ENCODE results near the gene GATA2. TPM values are rescaled to one million over a fixed set of nuclear protein-coding genes. Genes with fewer than 3 reads are reported as not detected.

GATA2 gene
- total RNA-seq, 1 experiment from 2014 or later: 74.6 TPM

DNA sequence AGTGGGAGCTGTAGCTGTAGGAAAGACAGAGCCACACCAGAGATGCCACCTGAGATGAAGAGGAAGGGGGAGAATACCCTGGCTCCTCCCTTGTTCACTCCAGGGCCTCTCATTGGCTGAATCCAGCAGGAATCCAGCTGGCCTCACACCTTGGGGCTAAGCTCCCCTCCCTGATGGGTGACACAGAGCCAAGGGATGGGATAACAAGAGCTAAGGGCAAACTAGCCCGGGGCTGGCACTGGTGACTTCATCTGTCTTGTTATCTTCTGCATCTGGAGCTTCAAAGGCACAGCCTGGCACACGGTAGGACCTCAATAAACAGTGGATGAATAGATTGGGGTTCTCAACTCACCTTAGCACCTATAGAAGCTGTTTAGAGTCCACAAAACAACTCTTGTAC lies 13.8 kb upstream of the GATA2 start:
- no peak overlapping the region for H3K27ac ChIP-seq (ENCODE audit: low read length)
- BruUV-seq (replicated peaks): no TSS peak
- ATAC-seq: no peak
- H3K4me3 ChIP-seq (ENCODE audit: low read depth in 2 of 2, low read length in 2 of 2): no peak overlapping the region
- H3K4me1 ChIP-seq (ENCODE audit: control insufficient read depth, insufficient read depth, low read length): no peaks in the 10 kb centered on the region
- intact Hi-C loops (cut with micrococcal nuclease; ENCODE audit: unreplicated experiment): no loop called here
- no peaks in the 10 kb centered on the region for H3K36me3 ChIP-seq (ENCODE audit: control insufficient read depth, insufficient read depth, low read length)
- TF ChIP-seq, protein P1, sequence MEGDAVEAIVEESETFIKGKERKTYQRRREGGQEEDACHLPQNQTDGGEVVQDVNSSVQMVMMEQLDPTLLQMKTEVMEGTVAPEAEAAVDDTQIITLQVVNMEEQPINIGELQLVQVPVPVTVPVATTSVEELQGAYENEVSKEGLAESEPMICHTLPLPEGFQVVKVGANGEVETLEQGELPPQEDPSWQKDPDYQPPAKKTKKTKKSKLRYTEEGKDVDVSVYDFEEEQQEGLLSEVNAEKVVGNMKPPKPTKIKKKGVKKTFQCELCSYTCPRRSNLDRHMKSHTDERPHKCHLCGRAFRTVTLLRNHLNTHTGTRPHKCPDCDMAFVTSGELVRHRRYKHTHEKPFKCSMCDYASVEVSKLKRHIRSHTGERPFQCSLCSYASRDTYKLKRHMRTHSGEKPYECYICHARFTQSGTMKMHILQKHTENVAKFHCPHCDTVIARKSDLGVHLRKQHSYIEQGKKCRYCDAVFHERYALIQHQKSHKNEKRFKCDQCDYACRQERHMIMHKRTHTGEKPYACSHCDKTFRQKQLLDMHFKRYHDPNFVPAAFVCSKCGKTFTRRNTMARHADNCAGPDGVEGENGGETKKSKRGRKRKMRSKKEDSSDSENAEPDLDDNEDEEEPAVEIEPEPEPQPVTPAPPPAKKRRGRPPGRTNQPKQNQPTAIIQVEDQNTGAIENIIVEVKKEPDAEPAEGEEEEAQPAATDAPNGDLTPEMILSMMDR (IDR thresholded peaks at IDR 0.05): no peak
- TF ChIP-seq, protein P2, sequence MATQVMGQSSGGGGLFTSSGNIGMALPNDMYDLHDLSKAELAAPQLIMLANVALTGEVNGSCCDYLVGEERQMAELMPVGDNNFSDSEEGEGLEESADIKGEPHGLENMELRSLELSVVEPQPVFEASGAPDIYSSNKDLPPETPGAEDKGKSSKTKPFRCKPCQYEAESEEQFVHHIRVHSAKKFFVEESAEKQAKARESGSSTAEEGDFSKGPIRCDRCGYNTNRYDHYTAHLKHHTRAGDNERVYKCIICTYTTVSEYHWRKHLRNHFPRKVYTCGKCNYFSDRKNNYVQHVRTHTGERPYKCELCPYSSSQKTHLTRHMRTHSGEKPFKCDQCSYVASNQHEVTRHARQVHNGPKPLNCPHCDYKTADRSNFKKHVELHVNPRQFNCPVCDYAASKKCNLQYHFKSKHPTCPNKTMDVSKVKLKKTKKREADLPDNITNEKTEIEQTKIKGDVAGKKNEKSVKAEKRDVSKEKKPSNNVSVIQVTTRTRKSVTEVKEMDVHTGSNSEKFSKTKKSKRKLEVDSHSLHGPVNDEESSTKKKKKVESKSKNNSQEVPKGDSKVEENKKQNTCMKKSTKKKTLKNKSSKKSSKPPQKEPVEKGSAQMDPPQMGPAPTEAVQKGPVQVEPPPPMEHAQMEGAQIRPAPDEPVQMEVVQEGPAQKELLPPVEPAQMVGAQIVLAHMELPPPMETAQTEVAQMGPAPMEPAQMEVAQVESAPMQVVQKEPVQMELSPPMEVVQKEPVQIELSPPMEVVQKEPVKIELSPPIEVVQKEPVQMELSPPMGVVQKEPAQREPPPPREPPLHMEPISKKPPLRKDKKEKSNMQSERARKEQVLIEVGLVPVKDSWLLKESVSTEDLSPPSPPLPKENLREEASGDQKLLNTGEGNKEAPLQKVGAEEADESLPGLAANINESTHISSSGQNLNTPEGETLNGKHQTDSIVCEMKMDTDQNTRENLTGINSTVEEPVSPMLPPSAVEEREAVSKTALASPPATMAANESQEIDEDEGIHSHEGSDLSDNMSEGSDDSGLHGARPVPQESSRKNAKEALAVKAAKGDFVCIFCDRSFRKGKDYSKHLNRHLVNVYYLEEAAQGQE (IDR thresholded peaks at IDR 0.05; ENCODE audit: insufficient read depth in 1 of 2, low read depth in 2 of 2, low read length in 1 of 2): no peak
- TF ChIP-seq SIN3A (IDR thresholded peaks at IDR 0.05; ENCODE audit: borderline replicate concordance, insufficient read depth, low read depth, low read length) (no peak), POLR2AphosphoS5 (IDR thresholded peaks at IDR 0.05; ENCODE audit: low read depth, low read length) (no peak), TCF7L2 (IDR thresholded peaks at IDR 0.05; ENCODE audit: low read depth, low read length) (no peak)
- in situ Hi-C loops (cut with HindIII; ENCODE audit: low pct_unique_long_range_greater_than_20kb, low sequenced_read_pairs): no loop called here
- CTCF ChIA-PET: no interaction called here
- H3K27me3 ChIP-seq (ENCODE audit: control insufficient read depth, insufficient read depth, low read length): peaks cover 3% of the 10 kb centered on the region; the same call in 1 of the 2 replicates
- H3K9me3 ChIP-seq (ENCODE audit: control insufficient read depth, insufficient read depth, low read depth, low read length): no peaks in the 10 kb centered on the region
- DNase-seq (ENCODE audit: low read depth, low spot score): no peak
- POLR2A ChIA-PET: no interaction called here

DNA sequence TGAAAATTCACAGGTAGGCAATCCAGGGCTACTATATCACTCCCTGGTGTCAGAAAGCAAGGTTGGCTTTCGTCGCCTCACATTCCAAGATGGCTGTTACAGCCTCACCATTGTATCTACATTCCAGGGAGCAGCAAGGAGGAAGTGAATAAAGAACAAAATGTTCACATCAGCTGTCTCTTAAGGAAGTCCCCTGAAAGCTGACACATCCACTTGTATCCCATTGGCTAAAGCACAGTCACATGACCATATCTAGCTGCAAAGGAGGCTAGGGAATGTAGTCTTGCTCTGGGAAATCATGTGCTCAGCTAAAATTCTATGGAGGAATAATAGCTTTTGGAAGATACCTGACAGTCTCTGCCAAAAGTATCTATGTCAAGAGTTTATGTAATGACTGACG lies 12.8 kb upstream of the GATA2 start:
- H3K4me1 ChIP-seq (ENCODE audit: control insufficient read depth, insufficient read depth, low read length): no peaks in the 10 kb centered on the region
- no peak for ATAC-seq
- no peak for TF ChIP-seq SIN3A (IDR thresholded peaks at IDR 0.05; ENCODE audit: borderline replicate concordance, insufficient read depth, low read depth, low read length)
- TF ChIP-seq TCF7L2 (IDR thresholded peaks at IDR 0.05; ENCODE audit: low read depth, low read length): no peak
- TF ChIP-seq, protein P1 (IDR thresholded peaks at IDR 0.05): no peak
- TF ChIP-seq, protein P2 (IDR thresholded peaks at IDR 0.05; ENCODE audit: insufficient read depth in 1 of 2, low read depth in 2 of 2, low read length in 1 of 2): no peak
- TF ChIP-seq POLR2AphosphoS5 (IDR thresholded peaks at IDR 0.05; ENCODE audit: low read depth, low read length): no peak
- H3K9me3 ChIP-seq (ENCODE audit: control insufficient read depth, insufficient read depth, low read depth, low read length): no peaks in the 10 kb centered on the region
- H3K4me3 ChIP-seq (ENCODE audit: low read depth in 2 of 2, low read length in 2 of 2): no peak overlapping the region
- no peak for DNase-seq (ENCODE audit: low read depth, low spot score)
- no peak overlapping the region for H3K27ac ChIP-seq (ENCODE audit: low read length)
- intact Hi-C loops (cut with micrococcal nuclease; ENCODE audit: unreplicated experiment) (no loop called here), in situ Hi-C loops (cut with HindIII; ENCODE audit: low pct_unique_long_range_greater_than_20kb, low sequenced_read_pairs) (no loop called here)
- no TSS peak for BruUV-seq (replicated peaks)
- peaks cover 3% of the 10 kb centered on the region; the same call in 1 of the 2 replicates for H3K27me3 ChIP-seq (ENCODE audit: control insufficient read depth, insufficient read depth, low read length)
- CTCF ChIA-PET: interaction anchor here (0.6 kb wide), 1 partner anchor 91 kb away, joined by 6 read pairs; no protein-coding TSS in a partner anchor
- H3K36me3 ChIP-seq (ENCODE audit: control insufficient read depth, insufficient read depth, low read length): no peaks in the 10 kb centered on the region
- POLR2A ChIA-PET: no interaction called here

Measured in Panc1 (cell line).